ENCODE data around the gene ZNF680. TPM values are rescaled to one million over a fixed set of nuclear protein-coding genes. Genes with fewer than 3 reads are reported as not detected.

Gene ZNF680
- total RNA-seq, 1 experiment from 2014 or later = 11.2 TPM

- no peak overlapping the region for H3K9ac ChIP-seq (ENCODE audit: low read length)
- no peak overlapping the region for H2AFZ ChIP-seq (ENCODE audit: low read depth, low read length, poor library complexity, severe bottlenecking)
- POLR2A ChIA-PET = no interaction called here
- H3K27ac ChIP-seq (ENCODE audit: low read depth, low read length) = no peak overlapping the region
- H3K4me3 ChIP-seq (replicated peaks in 1 of 2; ENCODE audit: low read depth in 1 of 2, low read length in 2 of 2) = no peak overlapping the region
- CTCF ChIA-PET = no interaction called here
- no peaks in the 10 kb centered on the region; a peak in 1 of 4 replicates for H3K9me3 ChIP-seq (ENCODE audit: control insufficient read depth in 1 of 2, insufficient read depth in 1 of 2, low read depth in 1 of 2, low read length in 2 of 2)
- intact Hi-C loops (cut with micrococcal nuclease) = no loop called here
- no peak for TF ChIP-seq MAX (IDR thresholded peaks at IDR 0.05)
- no peak for TF ChIP-seq SP1 (IDR thresholded peaks at IDR 0.05; ENCODE audit: low read depth)
- TF ChIP-seq EGR1 (IDR thresholded peaks at IDR 0.05; ENCODE audit: low read depth) = no peak
- no peak for TF ChIP-seq POLR2A (IDR thresholded peaks at IDR 0.05; ENCODE audit: borderline replicate concordance, extremely low read depth, insufficient read depth, insufficient read length)
- TF ChIP-seq CBX3 (IDR thresholded peaks at IDR 0.05; ENCODE audit: low read depth) = no peak
- no peak for TF ChIP-seq ZFX (IDR thresholded peaks at IDR 0.05)
- TF ChIP-seq CEBPB (IDR thresholded peaks at IDR 0.05; ENCODE audit: low read depth) = no peak
- TF ChIP-seq REST (IDR thresholded peaks at IDR 0.05; ENCODE audit: low read depth) = no peak
- no peak for TF ChIP-seq ZBTB33 (IDR thresholded peaks at IDR 0.05; ENCODE audit: extremely low read depth, insufficient replicate concordance, low read length)
- TF ChIP-seq SIN3A (IDR thresholded peaks at IDR 0.05; ENCODE audit: low read depth) = no peak
- no peak for TF ChIP-seq FOSL1 (IDR thresholded peaks at IDR 0.05; ENCODE audit: low read depth)
- no peak for TF ChIP-seq CTCF (IDR thresholded peaks at IDR 0.05 in 2 of 3, conservative IDR thresholded peaks at IDR 0.05 in 1 of 3; ENCODE audit: borderline replicate concordance in 1 of 3, insufficient read depth in 1 of 3, low read depth in 2 of 3, low read length in 2 of 3)
- no peak for TF ChIP-seq EZH2 (IDR thresholded peaks at IDR 0.05)
- BruUV-seq (replicated peaks) = no TSS peak
- no peaks in the 10 kb centered on the region for H3K36me3 ChIP-seq (ENCODE audit: control insufficient read depth in 1 of 2, insufficient read depth in 2 of 2, low read length in 2 of 2)
- ATAC-seq (no peak), DNase-seq (ENCODE audit: low read depth, low spot score) (no peak)
- H3K27me3 ChIP-seq (ENCODE audit: insufficient read depth, low read length) = no peaks in the 10 kb centered on the region
- no peaks in the 10 kb centered on the region for H3K9me2 ChIP-seq (ENCODE audit: insufficient read depth)
- RAD21 ChIA-PET (ENCODE audit: low non-redundant PET in 1 of 2, low total read pairs in 2 of 2, uncharacterized antibody in 2 of 2, unreplicated experiment in 2 of 2) = no interaction called here
- H3K4me1 ChIP-seq (ENCODE audit: control insufficient read depth in 1 of 2, insufficient read depth in 2 of 2, low read length in 2 of 2) = no peaks in the 10 kb centered on the region
- no peaks in the 10 kb centered on the region for H3K79me2 ChIP-seq (ENCODE audit: insufficient read depth, low read length)
- H3K4me2 ChIP-seq (ENCODE audit: low read length) = no peak overlapping the region
- H4K20me1 ChIP-seq (ENCODE audit: insufficient read depth) = no peaks in the 10 kb centered on the region
Observed at GRCh38 chr7:64485623-64486022, 77.2 kb downstream of the ZNF680 start.

Data from HCT116 (cell line).